ENCODE results near the gene TBPL1. TPM values are rescaled to one million over a fixed set of nuclear protein-coding genes. Genes with fewer than 3 reads are reported as not detected.
"Not testable (repeated sequence)": the region's sequence is repeated elsewhere in the genome, so short reads cannot be mapped to it uniquely, and the experiment has no call there.

Gene TBPL1
- total RNA-seq, result 10 to 100 TPM; 50.9 to 52.2 TPM

DNA sequence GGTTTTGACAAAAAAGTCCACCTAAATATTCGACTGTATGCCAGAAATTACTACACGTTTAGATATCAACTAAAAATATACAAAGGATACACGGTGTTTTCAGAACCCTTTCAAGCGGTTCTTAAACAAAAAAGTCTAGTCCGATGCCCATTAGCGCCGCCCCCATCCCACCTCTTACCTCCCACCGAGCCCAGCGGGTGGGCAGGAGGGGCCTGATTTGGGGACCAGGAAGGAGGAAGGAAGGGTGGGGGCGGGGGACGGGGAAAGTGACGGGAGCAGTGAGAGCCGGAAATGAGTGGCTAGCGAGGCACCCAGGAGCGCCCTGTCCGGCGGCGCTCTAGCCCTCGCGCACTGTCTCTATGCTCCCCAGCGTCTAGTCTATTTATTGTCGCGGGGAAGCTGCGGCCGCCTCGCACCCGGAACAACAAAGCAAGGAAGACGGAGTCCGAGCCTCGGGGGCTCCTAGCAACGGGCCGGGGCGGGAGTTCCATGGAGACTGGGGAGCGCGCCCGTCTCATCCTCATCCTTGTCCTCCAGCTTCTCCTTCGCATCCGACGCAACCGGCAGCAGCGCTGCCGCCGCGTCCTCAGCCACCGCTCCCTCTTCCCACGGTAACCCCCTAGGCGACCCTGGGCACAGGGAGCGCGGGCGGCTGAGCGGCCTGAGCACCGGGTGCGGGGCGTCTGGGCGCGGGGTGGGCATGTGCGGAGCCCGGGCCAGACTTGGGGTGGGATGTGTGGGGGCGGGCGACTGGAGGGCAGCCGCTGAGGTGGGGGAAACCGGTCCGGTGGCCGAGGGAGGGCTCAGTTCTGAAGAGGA lies at the start of gene TBPL1:
TBPL1 (plus strand) TSS at position 410 of the 819 bp plus-strand sequence. CDS start 26,902 bp downstream, outside the sequence.
- CTCF ChIA-PET, result interaction anchor here (0.8 to 2.4 kb wide), 3 partner anchors 14 to 144 kb away, joined by 3 to 12 read pairs (median 4); no protein-coding TSS in a partner anchor
- POLR2A ChIA-PET, result interaction anchor here (0.5 to 0.6 kb wide), 2 partner anchors 14 to 1139 kb away, joined by 3 read pairs; partner anchors contain the start of gene RPS12

DNA sequence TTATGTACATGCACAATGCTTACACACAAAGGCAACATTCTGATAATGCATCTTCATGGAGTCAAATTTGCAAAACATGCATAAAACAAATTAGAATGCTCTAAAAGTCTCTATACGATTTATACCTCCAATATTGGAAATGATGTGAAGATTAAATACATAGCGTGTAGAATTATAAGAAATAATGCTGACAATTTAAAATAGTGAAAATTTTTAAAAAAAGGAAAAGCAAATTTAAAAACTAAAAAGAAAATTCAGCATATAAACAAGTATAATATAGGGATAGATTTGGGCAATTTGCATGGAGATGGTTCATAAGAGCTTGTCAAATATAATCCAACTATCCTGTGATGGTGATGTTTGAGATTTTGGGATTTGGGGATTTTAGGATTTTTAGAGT lies 49.2 kb upstream of the TBPL1 start:
- ChIA-PET POLR2A (no interaction called here), CTCF (no interaction called here)

DNA sequence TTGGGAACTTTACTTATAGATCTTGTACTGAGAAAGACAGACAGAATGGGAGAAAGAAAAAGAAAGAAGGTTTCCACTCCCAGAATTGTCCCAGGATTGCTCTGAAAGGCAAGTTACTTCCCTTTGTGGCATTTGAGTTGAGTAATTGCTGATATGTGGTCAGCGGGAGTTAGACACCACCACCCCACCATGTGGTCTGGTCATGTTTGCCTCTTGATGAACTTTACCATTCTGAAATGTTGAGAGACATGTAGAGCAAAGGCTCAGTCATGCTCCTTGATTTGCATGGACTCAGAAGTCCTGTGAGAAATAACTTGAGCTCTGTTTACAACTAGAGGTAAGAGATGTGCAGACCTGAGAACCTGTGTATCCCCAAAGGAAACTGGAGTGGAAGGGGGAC lies 47.0 kb upstream of the TBPL1 start:
- CTCF ChIA-PET, result no interaction called here
- POLR2A ChIA-PET, result no interaction called here

DNA sequence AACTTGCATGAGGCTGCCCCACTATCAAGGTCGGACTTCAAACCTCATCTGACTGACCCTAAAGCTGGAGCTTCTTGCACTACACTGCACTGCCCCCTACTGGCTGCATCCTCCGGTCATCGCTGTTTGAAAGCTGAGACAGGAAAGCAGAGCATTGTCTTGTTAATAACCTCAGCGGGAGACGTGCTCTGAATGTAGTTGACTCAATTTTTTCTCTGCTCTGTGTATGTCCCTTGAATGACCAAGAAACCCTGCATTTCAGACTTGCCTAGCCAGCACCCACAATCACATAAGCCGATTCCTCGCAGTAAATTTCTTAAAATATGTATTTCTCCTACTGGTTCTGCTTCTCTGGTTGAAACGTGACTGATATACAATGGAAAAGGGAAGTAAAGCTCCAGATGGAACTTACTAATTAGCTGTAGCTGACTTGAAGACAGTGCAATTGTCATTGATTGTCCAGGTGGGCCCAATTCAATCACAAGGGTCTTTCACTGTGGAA lies 36.3 kb upstream of the TBPL1 start:
- CTCF ChIA-PET, result interaction anchor here (0.6 to 2.5 kb wide), 8 partner anchors 24 to 1386 kb away, joined by 3 to 11 read pairs (median 4); no protein-coding TSS in a partner anchor
- POLR2A ChIA-PET, result no interaction called here

DNA sequence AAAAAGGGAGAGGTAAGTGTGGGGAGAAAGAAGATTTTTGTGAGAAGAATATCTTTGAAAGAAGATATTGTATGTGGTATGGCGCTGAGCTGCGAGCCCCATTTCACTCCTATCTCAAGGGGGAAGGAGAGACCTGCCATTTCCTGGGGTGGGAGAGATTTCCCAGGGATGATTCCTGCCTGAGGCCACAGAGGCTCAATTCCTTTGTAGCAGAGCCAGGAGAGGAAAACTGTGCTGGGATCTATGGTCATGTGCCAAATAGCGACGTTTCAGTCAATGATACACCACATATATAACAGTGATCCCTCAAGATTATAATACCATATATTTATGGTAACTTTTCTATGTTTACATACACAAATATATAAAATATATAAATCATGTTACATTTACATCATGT lies 35.2 kb upstream of the TBPL1 start:
- ChIA-PET CTCF (no interaction called here), POLR2A (interaction anchor here (0.5 kb wide), 1 partner anchor 142 kb away, joined by 7 read pairs; no protein-coding TSS in a partner anchor)

DNA sequence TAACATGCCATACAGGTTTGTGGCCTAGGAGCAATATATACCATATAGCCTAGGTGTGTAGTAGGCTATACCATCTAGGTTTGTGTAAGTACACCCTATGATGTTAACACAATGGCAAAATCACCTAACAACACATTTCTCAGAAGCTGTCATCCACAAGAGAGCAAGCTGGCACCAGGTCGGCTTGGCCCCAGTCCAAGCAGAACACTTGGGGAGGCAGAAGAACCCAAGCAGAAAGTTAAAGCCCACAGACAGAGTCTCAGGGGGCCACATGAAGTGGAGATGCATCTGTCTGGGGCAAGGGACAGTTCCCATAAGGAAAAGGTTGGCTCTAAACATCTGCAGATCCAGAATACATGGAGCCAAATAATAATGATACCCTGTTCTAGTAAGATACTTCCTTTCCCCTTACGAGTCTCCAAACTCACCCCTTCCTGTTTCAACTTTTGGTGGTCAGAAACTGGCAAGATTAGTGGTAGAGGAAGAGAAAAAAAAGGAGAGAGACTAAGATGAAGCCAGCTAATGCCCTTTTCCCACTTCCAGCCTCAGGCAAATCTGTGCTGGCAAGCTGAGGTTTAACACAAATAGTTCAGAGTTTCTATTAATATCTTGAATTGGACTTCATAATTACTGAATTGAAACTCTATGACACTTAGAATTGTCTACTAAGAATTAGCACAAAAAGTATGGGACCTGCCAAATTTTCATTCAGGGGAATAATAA lies 34.7 kb upstream of the TBPL1 start:
- ChIA-PET CTCF (no interaction called here), POLR2A (interaction anchor here (0.5 kb wide), 1 partner anchor 141 kb away, joined by 7 read pairs; no protein-coding TSS in a partner anchor)

DNA sequence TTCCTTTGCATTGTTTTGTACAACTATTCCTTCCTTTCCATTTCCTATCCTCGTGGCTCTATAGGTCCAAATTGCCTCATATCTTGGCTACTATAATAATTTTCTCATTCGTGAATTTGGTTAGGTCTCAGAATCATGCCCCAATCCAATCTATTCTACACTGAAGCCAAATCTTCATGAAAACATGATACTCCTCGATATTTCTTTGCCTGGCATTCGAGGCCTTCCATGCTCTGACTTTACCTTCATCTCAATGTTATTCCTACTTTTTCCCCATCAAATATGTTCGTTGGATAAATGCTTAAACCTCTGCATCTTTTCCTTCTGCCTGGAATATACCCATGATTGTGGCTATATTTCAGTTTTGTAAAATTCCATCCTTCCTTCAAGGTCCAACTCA lies 33.7 kb upstream of the TBPL1 start:
- CTCF ChIA-PET, result no interaction called here
- POLR2A ChIA-PET, result no interaction called here

DNA sequence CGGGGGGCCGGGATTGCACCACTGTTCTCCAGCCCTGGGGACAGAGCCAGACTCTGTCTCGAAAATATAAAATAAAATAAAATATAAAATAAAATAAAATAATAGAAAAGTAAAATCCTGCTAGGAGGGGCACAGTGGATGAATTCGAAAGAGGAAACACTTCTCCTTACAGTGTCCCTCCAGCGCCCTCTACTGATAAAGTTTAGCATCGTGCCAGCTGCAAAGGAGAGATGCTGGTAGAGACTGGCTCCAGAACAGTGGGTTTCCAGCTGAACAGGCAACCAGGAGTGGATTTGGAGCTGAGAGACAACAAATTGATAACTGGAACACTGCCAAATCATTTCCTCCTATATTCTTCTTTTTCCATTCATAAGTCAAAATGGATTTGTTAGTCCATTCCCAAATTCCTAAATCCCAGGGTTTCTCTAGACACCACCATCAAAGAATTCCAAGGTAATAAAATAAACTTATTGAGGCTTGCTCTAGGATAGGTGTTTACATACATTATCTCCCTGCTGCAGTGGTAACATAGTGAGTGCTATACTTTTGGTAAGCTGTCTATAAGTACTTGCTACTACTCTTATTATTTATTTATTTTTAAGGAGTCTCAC lies 31.7 kb upstream of the TBPL1 start:
- ChIA-PET CTCF (interaction anchor here (1.2 to 5.2 kb wide), 5 partner anchors 17 to 175 kb away, joined by 3 to 44 read pairs (median 5); no protein-coding TSS in a partner anchor), POLR2A (no interaction called here)

DNA sequence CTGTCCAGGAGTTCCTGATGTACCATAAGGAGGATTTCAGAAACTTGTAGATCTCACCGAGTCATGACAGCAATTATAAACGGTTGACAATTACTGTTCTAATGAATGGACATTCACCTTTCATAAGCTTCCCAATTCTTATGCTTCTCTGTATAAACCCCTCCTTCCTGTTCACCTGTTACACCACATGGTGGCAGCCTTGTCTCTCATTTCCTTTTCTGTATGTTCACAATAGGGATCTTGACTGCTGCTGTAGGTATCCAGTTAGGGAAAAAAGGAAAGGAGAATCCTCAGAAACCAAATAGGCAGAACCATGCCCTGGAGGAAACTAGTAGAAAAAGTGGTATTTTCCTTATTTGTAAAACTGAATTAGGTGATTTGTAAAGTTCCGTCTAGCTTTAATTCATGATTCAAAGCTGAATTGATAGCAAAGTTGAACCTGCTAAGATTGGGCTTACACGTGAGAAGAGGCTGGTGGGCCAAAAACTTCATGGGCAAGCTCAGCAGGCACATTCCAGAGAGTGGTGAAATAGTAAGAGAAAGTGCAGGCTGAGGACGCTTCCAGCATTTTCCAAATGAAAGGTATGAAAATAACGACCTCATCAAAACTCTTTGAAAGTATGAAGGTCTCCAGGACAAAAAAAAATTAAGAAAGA lies 29.0 kb upstream of the TBPL1 start:
- CTCF ChIA-PET, result interaction anchor here (0.6 to 5.2 kb wide), 20 partner anchors 9 to 177 kb away, joined by 3 to 44 read pairs (median 4); partner anchors contain the start of gene TBPL1
- POLR2A ChIA-PET, result no interaction called here

DNA sequence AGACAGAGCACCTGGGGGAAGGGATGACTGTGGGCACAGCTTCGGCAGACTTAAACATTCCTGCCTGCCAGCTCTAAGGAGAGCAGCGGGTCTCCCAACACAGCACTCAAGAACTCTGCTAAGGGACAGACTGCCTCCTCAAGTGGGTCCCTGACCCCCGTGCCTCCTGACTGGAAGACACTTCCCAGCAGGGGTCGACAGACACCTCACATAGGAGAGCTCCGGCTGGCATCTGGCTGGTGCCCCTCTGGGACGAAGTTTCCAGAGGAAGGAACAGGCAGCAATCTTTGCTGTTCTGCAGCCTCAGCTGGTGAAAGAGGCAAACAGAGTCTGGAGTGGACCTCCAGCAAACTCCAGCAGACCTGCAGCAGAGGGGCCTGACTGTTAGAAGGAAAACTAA lies 21.8 kb upstream of the TBPL1 start:
- CTCF ChIA-PET, POLR2A ChIA-PET: not testable (repeated sequence)

DNA sequence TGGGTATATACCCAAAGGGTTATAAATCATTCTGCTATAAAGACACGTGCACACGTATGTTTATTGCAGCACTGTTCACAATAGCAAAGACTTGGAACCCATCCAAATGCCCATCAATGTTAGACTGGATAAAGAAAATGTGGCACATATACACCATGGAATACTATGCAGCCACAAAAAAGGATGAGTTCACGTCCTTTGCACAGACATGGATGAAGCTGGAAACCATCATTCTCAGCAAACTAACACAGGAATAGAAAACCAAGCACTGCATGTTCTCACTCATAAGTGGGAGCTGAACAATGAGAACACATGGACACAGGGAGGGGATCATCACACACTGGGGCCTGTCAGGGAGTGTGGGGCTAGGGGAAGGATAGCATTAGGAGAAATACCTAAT lies 16.7 kb upstream of the TBPL1 start:
- POLR2A ChIA-PET, CTCF ChIA-PET: not testable (repeated sequence)

DNA sequence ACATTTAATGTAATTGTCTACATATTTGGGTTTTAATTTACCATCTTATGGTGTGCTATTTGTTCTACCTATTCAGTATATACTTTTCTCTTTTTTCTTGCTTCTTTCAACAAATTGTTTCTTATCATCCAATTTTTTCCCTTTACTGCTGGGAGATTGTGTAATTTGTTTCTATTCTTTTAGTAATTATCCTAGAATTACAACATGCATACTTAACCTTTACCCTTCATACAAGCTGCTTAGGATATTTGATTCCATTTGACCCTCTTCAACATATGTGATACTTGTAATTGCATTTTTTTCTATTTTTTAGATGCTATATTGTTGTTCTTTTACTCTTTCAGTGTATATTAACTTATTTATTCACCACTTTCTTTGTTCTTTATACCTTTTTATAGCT lies 15.1 kb upstream of the TBPL1 start:
- POLR2A ChIA-PET, result interaction anchor here (0.6 kb wide), 1 partner anchor 1118 kb away, joined by 4 read pairs; no protein-coding TSS in a partner anchor
- CTCF ChIA-PET, result interaction anchor here (1.2 kb wide), 1 partner anchor 17 kb away, joined by 3 read pairs; no protein-coding TSS in a partner anchor

DNA sequence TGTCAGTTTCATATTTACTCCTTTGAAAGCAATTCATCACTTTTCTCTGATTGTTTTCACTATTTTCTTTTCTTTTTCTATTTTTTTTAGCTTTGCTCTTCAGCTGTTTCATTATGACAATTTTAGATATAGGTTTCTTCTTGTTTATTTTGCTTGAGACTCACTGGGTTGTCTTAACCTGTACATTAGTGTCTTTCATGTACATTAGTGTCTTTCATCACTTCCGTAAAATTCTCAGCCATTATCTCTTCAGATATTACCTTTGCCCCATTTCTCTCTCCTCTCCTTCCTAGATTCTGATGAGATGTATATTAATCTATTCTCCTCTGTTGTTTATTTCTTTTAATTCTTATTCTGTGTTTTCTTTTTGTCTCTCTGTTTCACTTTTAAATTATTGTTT lies 14.5 kb upstream of the TBPL1 start:
- CTCF ChIA-PET, result interaction anchor here (1.2 kb wide), 1 partner anchor 18 kb away, joined by 3 read pairs; no protein-coding TSS in a partner anchor

DNA sequence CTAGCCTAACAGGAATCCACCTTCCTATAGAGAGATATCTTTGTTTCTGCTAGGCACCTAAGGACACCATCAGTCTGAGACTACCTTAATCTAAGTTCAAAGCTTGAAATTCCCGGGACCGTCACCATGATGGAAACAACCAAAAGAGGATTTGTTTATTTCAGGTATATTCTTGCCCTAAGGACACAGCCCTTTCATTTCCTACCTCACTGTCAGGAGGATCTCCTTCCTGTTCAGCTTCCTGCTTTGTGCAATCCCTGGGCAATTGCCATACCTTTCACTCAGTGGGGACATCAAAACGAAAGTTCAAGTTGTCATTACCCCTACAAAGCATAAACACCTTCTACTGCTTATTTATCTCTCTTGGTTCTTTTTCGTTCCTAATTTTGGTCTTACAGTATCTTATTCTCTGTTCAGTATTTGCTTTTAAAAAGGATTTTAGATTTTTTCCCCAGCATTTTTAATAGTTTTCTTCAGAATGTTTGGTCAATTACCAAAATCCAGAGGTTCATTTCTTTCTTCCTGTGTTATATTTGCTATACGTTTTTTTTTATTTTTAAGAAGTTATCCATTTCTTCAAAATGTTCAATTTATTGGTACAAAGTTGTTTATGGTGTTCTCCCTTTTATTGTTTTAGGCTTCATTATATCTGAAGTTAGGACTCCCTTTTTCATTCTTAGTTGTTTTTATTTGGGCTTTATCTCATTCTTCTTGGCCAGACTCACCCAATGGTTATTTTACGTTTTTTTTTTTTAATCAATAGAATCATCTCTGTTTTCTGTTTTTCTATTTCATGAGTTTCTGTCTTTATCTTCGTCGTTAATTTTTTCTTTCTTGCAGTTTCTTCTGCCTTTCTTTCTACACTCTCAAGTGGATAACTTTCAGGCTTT lies 13.0 kb upstream of the TBPL1 start:
- ChIA-PET CTCF (interaction anchor here (1.9 kb wide), 1 partner anchor 33 kb away, joined by 6 read pairs; no protein-coding TSS in a partner anchor), POLR2A (no interaction called here)

More for the DNA sequence above, 14.5 kb upstream of the TBPL1 start:
- POLR2A ChIA-PET, result interaction anchor here (0.6 kb wide), 1 partner anchor 1119 kb away, joined by 4 read pairs; no protein-coding TSS in a partner anchor

DNA sequence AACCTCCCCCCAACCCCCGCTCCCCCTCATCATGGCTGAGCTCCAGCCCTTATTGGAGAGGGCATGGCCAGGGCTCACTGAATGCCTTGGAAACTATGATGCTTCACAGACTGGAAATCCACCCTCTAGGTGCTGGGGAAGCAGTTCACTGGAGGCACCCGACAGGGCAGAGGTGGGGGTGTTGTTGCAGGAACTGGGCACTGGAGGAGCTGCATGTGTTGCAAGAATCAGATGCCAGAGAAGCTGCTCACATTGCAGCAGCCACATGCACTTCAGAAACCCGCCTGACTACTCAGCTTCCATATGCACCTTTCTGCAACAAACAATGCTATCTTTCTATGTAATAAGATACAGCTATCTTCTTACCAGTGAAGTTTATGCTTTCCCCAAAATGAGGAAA lies 7.9 kb upstream of the TBPL1 start:
- CTCF ChIA-PET, result interaction anchor here (3.7 kb wide), 1 partner anchor 21 kb away, joined by 13 read pairs; no protein-coding TSS in a partner anchor
- POLR2A ChIA-PET, result no interaction called here

DNA sequence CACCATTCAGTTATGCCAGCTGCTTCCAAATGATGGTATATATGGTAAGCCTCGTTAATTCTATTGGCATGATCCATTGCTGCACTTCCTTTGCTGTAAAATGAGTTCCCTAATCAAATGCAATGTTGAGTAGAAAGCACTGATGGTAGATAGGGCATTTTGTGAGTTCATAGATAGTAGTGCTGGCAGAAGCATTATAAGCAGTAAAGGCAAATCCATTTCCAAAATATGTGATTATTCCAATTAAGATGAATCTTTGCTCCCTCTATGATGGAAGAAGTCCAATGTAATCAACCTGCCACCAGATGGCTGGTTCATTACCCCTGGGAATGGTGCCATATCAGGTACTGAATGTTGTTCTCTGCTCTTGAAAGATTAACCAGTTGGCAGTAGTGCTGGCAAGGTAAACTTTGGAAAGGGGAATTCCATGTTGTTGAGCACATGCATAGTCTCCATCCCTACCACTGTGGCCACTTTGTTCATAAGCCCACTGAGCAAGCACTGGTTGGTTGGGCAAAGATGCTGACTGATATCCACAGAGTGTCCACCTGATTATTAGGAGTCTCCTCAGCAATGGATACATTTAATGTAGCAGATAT lies 5.6 kb upstream of the TBPL1 start:
- POLR2A ChIA-PET, result no interaction called here
- CTCF ChIA-PET, result no interaction called here

DNA sequence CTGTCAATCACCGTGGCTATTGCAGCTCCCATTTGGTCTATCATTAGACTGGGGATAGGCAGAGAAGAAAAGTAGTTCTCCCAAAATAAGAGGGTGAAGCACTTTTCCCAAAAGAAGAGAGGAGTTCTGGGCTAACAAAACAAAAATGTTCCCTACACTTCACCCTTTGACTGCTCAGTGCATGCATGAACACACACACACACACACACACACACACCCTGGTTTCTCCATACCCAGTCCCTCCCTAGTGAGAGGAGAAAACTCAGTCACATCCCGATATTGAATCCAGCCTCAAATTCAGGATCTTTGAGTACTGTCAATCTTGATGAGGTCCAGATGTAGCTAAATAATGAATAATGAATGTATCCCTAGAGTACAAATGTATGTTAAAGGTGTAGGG lies 4.6 kb upstream of the TBPL1 start:
- CTCF ChIA-PET, result interaction anchor here (0.6 to 1.0 kb wide), 3 partner anchors 34 to 1594 kb away, joined by 3 read pairs; no protein-coding TSS in a partner anchor
- POLR2A ChIA-PET, result no interaction called here

DNA sequence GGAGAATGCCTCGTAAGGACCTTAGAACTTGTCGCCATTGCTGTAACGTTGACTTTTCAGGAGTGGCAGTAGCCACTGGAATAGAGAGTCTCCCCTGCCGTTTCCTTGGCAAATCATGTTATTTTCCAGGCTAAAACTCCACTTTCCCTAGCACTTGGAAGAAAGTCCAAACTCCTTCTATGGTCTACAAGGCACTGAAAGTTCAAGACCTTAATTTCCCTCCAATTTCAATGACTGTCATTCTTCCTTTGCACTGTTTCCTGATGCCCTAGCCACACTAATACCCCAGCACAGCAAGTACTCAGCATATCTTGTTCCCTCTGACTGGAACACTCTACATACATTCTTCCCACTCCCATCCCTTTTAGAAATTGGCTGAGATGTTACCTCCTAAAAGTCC lies 1.8 kb upstream of the TBPL1 start:
- POLR2A ChIA-PET, result no interaction called here

More for the DNA sequence above, 1.8 kb upstream of the TBPL1 start:
- CTCF ChIA-PET, result no interaction called here
